Activated CD4-positive, alpha-beta T cell treated with anti-CD3 and anti-CD28 coated beads, Interleukin-2, Interleukin-6, amounts not matched to agents 100 ng/mL and 50 ng/mL, durations not matched to agents 16 hours and 8 hours (primary cell): ENCODE data around the gene RYR2.
"Not testable (repeated sequence)": the region's sequence is repeated elsewhere in the genome, so short reads cannot be mapped to it uniquely, and the experiment has no call there.

Experiments used
- DNase-seq: peaks from one replicate; pipeline ENCODE4 v3.0.0-alpha.2; 2020

RYR2 gene

GRCh38 chr1:237834048-237834447 is 792.1 kb downstream of the RYR2 start:
- DNase-seq, result no peak

GRCh38 chr1:237834461-237834860 is 792.5 kb downstream of the RYR2 start:
- DNase-seq, result no peak

- no peak for DNase-seq
Measured at GRCh38 chr1:237838320-237838719, 796.3 kb downstream of the RYR2 start.

- DNase-seq, result no peak
Measured at GRCh38 chr1:237838904-237839534, 797.0 kb downstream of the RYR2 start.

GRCh38 chr1:237841485-237841884 is 799.5 kb downstream of the RYR2 start:
- DNase-seq, result no peak

- DNase-seq, result not testable (repeated sequence)
Measured at GRCh38 chr1:237843516-237843915, 801.5 kb downstream of the RYR2 start.

GRCh38 chr1:237851210-237851845 is 809.3 kb downstream of the RYR2 start:
- DNase-seq, result peak; percentile 24

- DNase-seq, result no peak
Measured at GRCh38 chr1:237852342-237852741, 810.4 kb downstream of the RYR2 start.

- DNase-seq, result no peak
Measured at GRCh38 chr1:237857455-237857854, 815.5 kb downstream of the RYR2 start.

GRCh38 chr1:237858992-237859391 is 817.0 kb downstream of the RYR2 start:
- DNase-seq, result no peak

- no peak for DNase-seq
Measured at GRCh38 chr1:237861944-237862343, 820.0 kb downstream of the RYR2 start.

- DNase-seq, result no peak
Measured at GRCh38 chr1:237863234-237863633, 821.2 kb downstream of the RYR2 start.

- DNase-seq, result peak; percentile 47
Measured at GRCh38 chr1:237864338-237865244, 822.6 kb downstream of the RYR2 start.

- DNase-seq, result no peak
Measured at GRCh38 chr1:237867380-237867888, 825.5 kb downstream of the RYR2 start.

GRCh38 chr1:237868817-237869600 is 827.0 kb downstream of the RYR2 start:
- no peak for DNase-seq

GRCh38 chr1:237873487-237874211 is 831.7 kb downstream of the RYR2 start:
- no peak for DNase-seq

GRCh38 chr1:237875291-237875690 is 833.3 kb downstream of the RYR2 start:
- DNase-seq, result no peak

- no peak for DNase-seq
Measured at GRCh38 chr1:237877631-237878030, 835.6 kb downstream of the RYR2 start.

GRCh38 chr1:237878406-237878805 is 836.4 kb downstream of the RYR2 start:
- no peak for DNase-seq

- no peak for DNase-seq
Measured at GRCh38 chr1:237879195-237879594, 837.2 kb downstream of the RYR2 start.
